Suprapubic skin (tissue), 3 donors: ENCODE measurements around the gene LIPH.

Experiments
- CTCF ChIP-seq, 2 donors: fragments of 200-600 bp in 1 of 2; fragments of 450-650 bp in 1 of 2; sonication (generic) in 1 of 2; IDR thresholded peaks; one replicate each; pipeline ENCODE4 v1.5.1; 2016 to 2019; ENCODE audit warnings: antibody characterized with exemption in 2 of 2, mild to moderate bottlenecking in 1 of 2, moderate library complexity in 1 of 2
- POLR2A ChIP-seq, 2 donors: fragments of 450-650 bp; IDR thresholded peaks; one replicate each; pipeline ENCODE4 v1.6.1; 2017; ENCODE audit warnings: antibody characterized with exemption in 2 of 2, mild to moderate bottlenecking in 2 of 2, moderate library complexity in 2 of 2

GRCh38 chr3:185555860-185556347 is 3.5 kb upstream of the LIPH start:
- TF ChIP-seq POLR2A (IDR thresholded peaks at IDR 0.05) (no peak), CTCF (IDR thresholded peaks at IDR 0.05) (no peak)
